Calu3 (cell line): Measurements from ENCODE around the gene AGBL3. TPM values are rescaled to one million over a fixed set of nuclear protein-coding genes. Genes with fewer than 3 reads are reported as not detected.

Experiments used
- BruUV-seq: library from RNA; stranded (reverse); fragments of 400-500 nt; replicated peaks from 2 replicates; lab custom pipeline; 2021; lab: Mats Ljungman, UMichigan
- CTCF ChIA-PET: fragments of 300-600 bp; sonication (Branson Sonifier 250); formaldehyde crosslinking; loops from one replicate; lab custom pipeline; 2022; ENCODE audit warnings: antibody characterized with exemption; lab: Charles Lee
- DNase-seq: peaks from one replicate; pipeline ENCODE4 v3.0.0; 2022
- H3K27ac Mint-ChIP-seq: one replicate; pipeline ENCODE4 v1.8.0; 2022; ENCODE audit warnings: mixed read lengths; ENCODE audit not compliant: unreplicated experiment
- H3K27me3 Mint-ChIP-seq: one replicate; pipeline ENCODE4 v1.8.0; 2022; ENCODE audit warnings: mixed read lengths; ENCODE audit not compliant: unreplicated experiment
- H3K36me3 Mint-ChIP-seq: one replicate; pipeline ENCODE4 v1.8.0; 2022; ENCODE audit warnings: mild to moderate bottlenecking, moderate library complexity, mixed read lengths; ENCODE audit not compliant: insufficient read depth, unreplicated experiment
- H3K4me1 Mint-ChIP-seq: one replicate; pipeline ENCODE4 v1.8.0; 2022; ENCODE audit warnings: mild to moderate bottlenecking, low read depth, mixed read lengths; ENCODE audit not compliant: unreplicated experiment
- H3K4me3 Mint-ChIP-seq: one replicate; pipeline ENCODE4 v1.8.0; 2022; ENCODE audit warnings: mild to moderate bottlenecking, low read depth, moderate library complexity, mixed read lengths; ENCODE audit not compliant: unreplicated experiment
- H3K9me3 Mint-ChIP-seq: one replicate; pipeline ENCODE4 v1.8.0; 2022; ENCODE audit warnings: low read depth, mixed read lengths; ENCODE audit not compliant: unreplicated experiment
- CTCF ChIP-seq: fragments of 200-600 bp; IDR thresholded peaks from one replicate; pipeline ENCODE4 v1.8.0; 2022; ENCODE audit warnings: antibody characterized with exemption; ENCODE audit not compliant: unreplicated experiment
- intact Hi-C: fragments of 100-400 bp; cut with micrococcal nuclease; formaldehyde crosslinking; loops from one replicate; pipeline ENCODE4 v1.10.0; 2022; ENCODE audit not compliant: unreplicated experiment
- total RNA-seq: library from RNA; stranded (reverse); gene quantifications from 2 replicates; pipeline ENCODE4 v1.2.3, GENCODE V29; 2022

AGBL3 gene
- total RNA-seq, 1 experiment from 2014 or later: 6.3 TPM

- intact Hi-C loops: no loop called here
- Mint-ChIP-seq H3K27me3 (no peaks in the 10 kb centered on the region), H3K36me3 (no peaks in the 10 kb centered on the region), H3K4me3 (no peak overlapping the region), H3K27ac (no peak overlapping the region), H3K9me3 (peaks cover 5% of the 10 kb centered on the region), H3K4me1 (no peaks in the 10 kb centered on the region)
- DNase-seq: no peak
- CTCF ChIA-PET: no interaction called here
- BruUV-seq: no TSS peak
- TF ChIP-seq CTCF: no peak
Measured at GRCh38 chr7:135088566-135088965, 102.3 kb downstream of the AGBL3 start.

- peaks cover 8% of the 10 kb centered on the region for H3K9me3 Mint-ChIP-seq
- no TSS peak for BruUV-seq
- no peak for TF ChIP-seq CTCF
- intact Hi-C loops: no loop called here
- no peaks in the 10 kb centered on the region for H3K27me3 Mint-ChIP-seq
- CTCF ChIA-PET: no interaction called here
- DNase-seq: no peak
- no peaks in the 10 kb centered on the region for H3K36me3 Mint-ChIP-seq
- no peak overlapping the region for H3K27ac Mint-ChIP-seq
- H3K4me3 Mint-ChIP-seq: no peak overlapping the region
- H3K4me1 Mint-ChIP-seq: no peaks in the 10 kb centered on the region
Measured at GRCh38 chr7:135091717-135092116, 105.4 kb downstream of the AGBL3 start.

GRCh38 chr7:135094472-135095237, 108.3 kb downstream of the AGBL3 start:
- CTCF ChIA-PET: interaction anchor here (0.6 kb wide), 1 partner anchor 399 kb away, joined by 6 read pairs; no protein-coding TSS in a partner anchor
- H3K9me3 Mint-ChIP-seq: peaks cover 3% of the 10 kb centered on the region
- no peak overlapping the region for H3K27ac Mint-ChIP-seq
- no TSS peak for BruUV-seq
- H3K36me3 Mint-ChIP-seq: no peaks in the 10 kb centered on the region
- DNase-seq: no peak
- TF ChIP-seq CTCF: no peak
- intact Hi-C loops: no loop called here
- H3K4me1 Mint-ChIP-seq: peaks cover 9% of the 10 kb centered on the region
- H3K27me3 Mint-ChIP-seq: no peaks in the 10 kb centered on the region
- no peak overlapping the region for H3K4me3 Mint-ChIP-seq

GRCh38 chr7:135095450-135095849, 109.1 kb downstream of the AGBL3 start:
- peaks cover 3% of the 10 kb centered on the region for H3K9me3 Mint-ChIP-seq
- TF ChIP-seq CTCF: no peak
- no peaks in the 10 kb centered on the region for H3K36me3 Mint-ChIP-seq
- no peaks in the 10 kb centered on the region for H3K27me3 Mint-ChIP-seq
- BruUV-seq: no TSS peak
- CTCF ChIA-PET: no interaction called here
- intact Hi-C loops: no loop called here
- H3K4me3 Mint-ChIP-seq: no peak overlapping the region
- no peak for DNase-seq
- no peak overlapping the region for H3K27ac Mint-ChIP-seq
- peaks cover 9% of the 10 kb centered on the region for H3K4me1 Mint-ChIP-seq
